Stomach smooth muscle (tissue), 2 donors: Measurements from ENCODE around the gene PEX5L.

Experiments used
- H3K27ac ChIP-seq: one replicate; pipeline ENCODE4 v1.7.0; 2013; ENCODE audit warnings: mild to moderate bottlenecking, low read length, inconsistent platforms
- H3K27me3 ChIP-seq, 2 donors: one replicate each; pipeline ENCODE4 v1.7.0; 2013; ENCODE audit warnings: low read length in 2 of 2; ENCODE audit not compliant: insufficient read depth in 2 of 2, control insufficient read depth in 1 of 2
- H3K36me3 ChIP-seq, 2 donors: one replicate each; pipeline ENCODE4 v1.7.0; 2013; ENCODE audit warnings: low read length in 2 of 2; ENCODE audit not compliant: control insufficient read depth in 2 of 2, insufficient read depth in 2 of 2
- H3K4me1 ChIP-seq: one replicate; pipeline ENCODE4 v1.7.0; 2013; ENCODE audit warnings: low read length; ENCODE audit not compliant: control insufficient read depth, insufficient read depth
- H3K4me3 ChIP-seq, 2 donors: one replicate each; pipeline ENCODE4 v1.7.0; 2013; ENCODE audit warnings: low read length in 2 of 2
- H3K9ac ChIP-seq, 2 donors: one replicate each; pipeline ENCODE4 v1.7.0; 2013; ENCODE audit warnings: low read length in 2 of 2, mild to moderate bottlenecking in 1 of 2
- H3K9me3 ChIP-seq, 2 donors: one replicate each; pipeline ENCODE4 v1.7.0; 2013; ENCODE audit warnings: low read length in 2 of 2; ENCODE audit not compliant: control insufficient read depth in 2 of 2
- donor health status: healthy.
- donor health status: Pancreatic carcinoma.

Gene PEX5L

DNA sequence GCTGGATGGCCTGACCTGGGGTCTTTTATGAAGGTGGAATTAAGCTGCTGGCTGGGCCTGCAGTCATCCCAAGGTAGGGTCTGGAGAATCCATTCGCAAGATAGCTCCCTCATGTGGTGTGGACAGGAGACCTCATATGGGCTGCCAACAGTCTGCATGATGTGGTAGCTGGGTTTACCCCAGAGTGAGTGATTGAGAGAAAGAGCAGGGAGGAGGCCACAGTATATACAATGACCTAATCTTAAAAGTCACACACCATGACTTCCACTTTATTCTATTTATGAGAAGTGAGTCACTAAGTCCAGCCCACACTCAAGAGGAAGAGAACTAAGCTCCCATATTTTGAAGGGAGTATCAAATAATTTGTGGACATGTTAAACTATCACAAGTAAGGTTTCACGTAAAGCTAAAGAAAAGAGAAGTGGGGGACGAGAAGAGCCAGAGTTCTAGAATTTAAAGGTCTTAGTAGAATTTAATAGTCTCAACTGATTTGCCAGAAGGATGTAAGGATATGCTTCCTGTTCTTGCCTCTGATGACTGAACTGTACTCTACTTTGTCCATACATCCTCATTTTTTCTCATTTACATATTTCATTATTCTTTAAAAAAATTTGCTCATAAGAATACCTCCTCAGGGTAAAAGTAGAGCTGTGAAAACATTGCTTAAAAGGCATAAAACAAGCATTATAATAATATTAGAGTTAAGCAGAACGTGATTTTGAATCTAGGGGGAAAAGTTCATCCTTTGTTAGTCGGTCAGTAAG lies 184.4 kb downstream of the PEX5L start:
- Histone ChIP-seq H3K36me3 (no peaks in the 10 kb centered on the region), H3K27ac (no peak overlapping the region), H3K4me1 (no peaks in the 10 kb centered on the region), H3K9ac (no peak overlapping the region), H3K27me3 (no peaks in the 10 kb centered on the region), H3K4me3 (no peak overlapping the region), H3K9me3 (peaks cover 0 to 2% of the 10 kb centered on the region in 2 donors)

GRCh38 chr3:179848711-179849110 lies 188.0 kb downstream of the PEX5L start:
- no peaks in the 10 kb centered on the region for H3K27me3 ChIP-seq
- H3K9me3 ChIP-seq: no peaks in the 10 kb centered on the region
- H3K4me3 ChIP-seq: no peak overlapping the region
- no peak overlapping the region for H3K9ac ChIP-seq
- no peaks in the 10 kb centered on the region for H3K4me1 ChIP-seq
- no peaks in the 10 kb centered on the region for H3K36me3 ChIP-seq
- H3K27ac ChIP-seq: no peak overlapping the region

GRCh38 chr3:179842061-179842460 lies 194.7 kb downstream of the PEX5L start:
- Histone ChIP-seq H3K27me3 (no peaks in the 10 kb centered on the region), H3K36me3 (no peaks in the 10 kb centered on the region), H3K9me3 (no peaks in the 10 kb centered on the region), H3K27ac (no peak overlapping the region), H3K4me3 (no peak overlapping the region), H3K4me1 (no peaks in the 10 kb centered on the region), H3K9ac (no peak overlapping the region)

- Histone ChIP-seq H3K4me3 (no peak overlapping the region), H3K9ac (no peak overlapping the region), H3K27me3 (no peaks in the 10 kb centered on the region), H3K36me3 (no peaks in the 10 kb centered on the region), H3K27ac (no peak overlapping the region), H3K9me3 (no peaks in the 10 kb centered on the region), H3K4me1 (no peaks in the 10 kb centered on the region)
Measured at GRCh38 chr3:179840985-179841384, 195.8 kb downstream of the PEX5L start.

DNA sequence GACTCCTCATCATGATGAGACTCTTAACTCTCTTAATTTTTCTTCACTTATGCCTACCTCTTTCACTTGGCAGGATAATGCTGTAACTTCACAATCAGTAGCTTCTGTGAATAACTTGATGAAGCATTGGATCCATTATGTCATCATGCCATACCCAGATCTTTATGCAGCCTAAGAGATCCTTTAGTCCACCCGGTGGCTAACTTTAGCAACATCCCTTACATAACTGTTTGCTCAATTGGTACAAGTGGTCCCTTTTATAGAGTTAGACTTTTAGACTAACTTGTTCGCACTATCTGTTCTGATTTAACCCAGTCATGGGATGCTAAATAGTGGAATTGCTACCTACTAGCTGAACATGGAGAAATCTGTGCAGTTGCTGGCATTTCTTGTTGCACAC lies 199.4 kb downstream of the PEX5L start:
- Histone ChIP-seq H3K4me1 (no peaks in the 10 kb centered on the region), H3K27me3 (peaks cover 0 to 3% of the 10 kb centered on the region in 2 donors), H3K9ac (no peak overlapping the region), H3K36me3 (no peaks in the 10 kb centered on the region), H3K4me3 (no peak overlapping the region), H3K9me3 (no peaks in the 10 kb centered on the region), H3K27ac (no peak overlapping the region)

- no peaks in the 10 kb centered on the region for H3K9me3 ChIP-seq
- no peak overlapping the region for H3K27ac ChIP-seq
- H3K27me3 ChIP-seq: peaks cover 3% of the 10 kb centered on the region in 2 donors
- no peak overlapping the region for H3K9ac ChIP-seq
- no peak overlapping the region for H3K4me3 ChIP-seq
- no peaks in the 10 kb centered on the region for H3K4me1 ChIP-seq
- no peaks in the 10 kb centered on the region for H3K36me3 ChIP-seq
Measured at GRCh38 chr3:179833294-179833693, 203.4 kb downstream of the PEX5L start.

DNA sequence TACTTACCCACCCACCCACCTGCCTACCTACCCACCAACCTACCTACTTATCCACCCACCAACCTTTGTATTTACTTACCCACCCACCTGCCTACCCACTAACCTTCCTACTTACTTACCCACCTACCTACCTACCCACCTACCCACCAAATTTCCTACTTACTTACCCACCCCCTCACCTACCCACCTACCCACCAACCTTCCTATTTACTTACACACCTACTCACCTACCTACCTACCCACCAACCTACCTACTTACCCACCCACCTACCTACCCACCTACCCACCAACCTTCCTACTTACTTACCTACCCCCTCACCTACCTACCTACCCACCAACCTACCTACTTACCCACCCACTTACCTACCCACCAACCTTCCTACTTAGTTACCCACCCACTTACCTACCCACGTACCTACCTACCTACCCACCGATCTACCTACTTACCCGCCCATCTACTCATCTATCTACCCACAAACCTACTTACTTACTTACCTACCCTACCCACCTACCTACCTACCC lies 204.3 kb downstream of the PEX5L start:
- H3K27ac ChIP-seq: no peak overlapping the region

GRCh38 chr3:179829401-179829800 lies 207.3 kb downstream of the PEX5L start:
- H3K9me3 ChIP-seq: no peaks in the 10 kb centered on the region
- H3K4me3 ChIP-seq: no peak overlapping the region
- H3K9ac ChIP-seq: no peak overlapping the region
- H3K27ac ChIP-seq: no peak overlapping the region
- H3K4me1 ChIP-seq: no peaks in the 10 kb centered on the region
- H3K36me3 ChIP-seq: no peaks in the 10 kb centered on the region
- H3K27me3 ChIP-seq: peaks cover 3% of the 10 kb centered on the region in 2 donors

More for the DNA sequence above, 204.3 kb downstream of the PEX5L start:
- Histone ChIP-seq H3K9me3 (no peaks in the 10 kb centered on the region), H3K4me1 (no peaks in the 10 kb centered on the region), H3K27me3 (peaks cover 3% of the 10 kb centered on the region in 2 donors), H3K4me3 (no peak overlapping the region), H3K36me3 (no peaks in the 10 kb centered on the region), H3K9ac (no peak overlapping the region)

DNA sequence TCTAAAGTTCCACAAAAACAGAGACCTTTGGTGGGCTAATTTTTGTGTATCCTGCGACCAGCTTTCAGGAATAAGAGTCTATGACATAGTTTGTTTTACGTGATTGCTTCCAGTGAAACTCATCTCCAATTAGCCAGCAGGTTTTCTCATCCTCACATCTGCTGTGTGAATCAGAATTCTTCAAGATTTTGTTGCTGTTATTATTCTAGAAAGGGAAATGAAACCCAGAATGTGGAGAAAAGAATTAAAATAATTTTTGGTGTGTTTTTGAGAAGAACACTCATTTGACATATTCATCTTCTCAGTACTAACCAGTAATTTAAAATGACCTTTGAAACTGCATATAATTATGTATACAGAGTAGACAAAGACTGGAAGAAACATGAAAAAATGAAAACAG lies 208.0 kb downstream of the PEX5L start:
- H3K9ac ChIP-seq: no peak overlapping the region
- no peak overlapping the region for H3K27ac ChIP-seq
- no peak overlapping the region for H3K4me3 ChIP-seq
- peaks cover 3% of the 10 kb centered on the region in 2 donors for H3K27me3 ChIP-seq
- H3K36me3 ChIP-seq: no peaks in the 10 kb centered on the region
- no peaks in the 10 kb centered on the region for H3K9me3 ChIP-seq
- no peaks in the 10 kb centered on the region for H3K4me1 ChIP-seq

DNA sequence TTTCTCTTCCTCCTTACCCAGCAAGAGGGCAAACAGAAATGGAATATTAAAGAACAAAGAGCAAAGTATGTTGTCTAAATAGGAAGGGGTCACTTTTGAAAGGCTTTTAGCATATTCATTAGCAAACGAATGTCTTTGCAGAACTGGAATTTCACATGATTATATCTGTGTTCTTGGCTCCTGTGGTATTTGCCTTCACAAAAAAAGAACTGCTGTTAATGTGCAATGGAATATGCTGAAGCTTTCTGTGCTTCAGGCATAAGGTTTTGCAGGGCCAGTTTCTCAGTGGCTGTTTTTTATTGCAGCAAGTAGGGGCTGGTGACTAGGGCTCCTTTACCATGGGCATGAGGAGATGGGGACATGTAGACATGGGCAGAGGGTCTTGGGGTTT lies 210.5 kb downstream of the PEX5L start:
- Histone ChIP-seq H3K9ac (no peak overlapping the region), H3K4me1 (no peaks in the 10 kb centered on the region), H3K27ac (no peak overlapping the region), H3K27me3 (no peaks in the 10 kb centered on the region), H3K9me3 (no peaks in the 10 kb centered on the region), H3K4me3 (no peak overlapping the region), H3K36me3 (no peaks in the 10 kb centered on the region)

GRCh38 chr3:179825527-179826246 lies 211.1 kb downstream of the PEX5L start:
- Histone ChIP-seq H3K9me3 (no peaks in the 10 kb centered on the region), H3K4me3 (no peak overlapping the region)

More at GRCh38 chr3:179825527-179826246, 211.1 kb downstream of the PEX5L start:
- no peaks in the 10 kb centered on the region for H3K4me1 ChIP-seq
- no peaks in the 10 kb centered on the region for H3K27me3 ChIP-seq
- H3K36me3 ChIP-seq: no peaks in the 10 kb centered on the region
- no peak overlapping the region for H3K9ac ChIP-seq
- no peak overlapping the region for H3K27ac ChIP-seq
